ENCODE results near the gene CERK. TPM values are rescaled to one million over a fixed set of nuclear protein-coding genes. Genes with fewer than 3 reads are reported as not detected.

CERK gene
- total RNA-seq, 1 donor: 38.9 TPM

DNA sequence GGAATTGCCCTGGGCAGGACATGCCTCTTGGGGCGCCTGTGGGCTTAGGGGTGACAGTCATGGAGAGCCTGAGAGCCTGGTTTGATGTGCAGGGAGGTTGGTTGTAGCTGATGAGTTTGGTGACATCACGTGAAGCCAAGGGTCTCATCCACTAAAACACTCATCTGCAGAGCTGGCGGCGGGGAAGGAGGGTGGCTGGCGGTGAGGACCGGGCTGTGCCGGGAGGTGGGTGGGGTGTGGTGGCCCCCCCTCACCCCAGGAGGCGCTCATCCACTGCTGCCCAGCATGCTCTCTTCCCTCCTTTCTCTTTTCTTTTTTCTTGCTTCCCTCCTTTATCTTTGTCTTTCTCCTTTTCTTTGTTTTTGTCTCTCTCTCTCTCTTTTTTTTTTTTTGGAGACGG, 68.9 kb downstream of the CERK start:
- no peak for TF ChIP-seq CTCF (IDR thresholded peaks at IDR 0.05; ENCODE audit: insufficient read depth, low read depth, low read length)
- no peak overlapping the region for H3K4me3 ChIP-seq (ENCODE audit: low read depth, low read length)
- DNase-seq (ENCODE audit: low read depth): no peak

DNA sequence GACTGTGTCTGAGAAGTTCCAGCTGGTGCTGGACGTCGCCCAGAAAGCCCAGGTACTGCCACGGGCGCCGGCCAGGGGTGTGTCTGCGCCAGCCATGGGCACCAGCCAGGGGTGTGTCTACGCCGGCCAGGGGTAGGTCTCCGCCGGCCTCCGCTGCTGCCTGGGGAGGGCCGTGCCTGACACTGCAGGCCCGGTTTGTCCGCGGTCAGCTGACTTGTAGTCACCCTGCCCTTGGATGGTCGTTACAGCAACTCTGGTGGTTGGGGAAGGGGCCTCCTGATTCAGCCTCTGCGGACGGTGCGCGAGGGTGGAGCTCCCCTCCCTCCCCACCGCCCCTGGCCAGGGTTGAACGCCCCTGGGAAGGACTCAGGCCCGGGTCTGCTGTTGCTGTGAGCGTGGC, 69.9 kb downstream of the CERK start:
- TF ChIP-seq CTCF (IDR thresholded peaks at IDR 0.05; ENCODE audit: insufficient read depth, low read depth, low read length): no peak
- H3K4me3 ChIP-seq (ENCODE audit: low read depth, low read length): no peak overlapping the region
- no peak for DNase-seq (ENCODE audit: low read depth)

- no peak for DNase-seq (ENCODE audit: low read depth)
- TF ChIP-seq CTCF (IDR thresholded peaks at IDR 0.05; ENCODE audit: insufficient read depth, low read depth, low read length): no peak
- no peak overlapping the region for H3K4me3 ChIP-seq (ENCODE audit: low read depth, low read length)
Measured at GRCh38 chr22:46667245-46667623, 70.8 kb downstream of the CERK start.

GRCh38 chr22:46666577-46667244, 71.3 kb downstream of the CERK start:
- DNase-seq (ENCODE audit: low read depth): no peak
- no peak for TF ChIP-seq CTCF (IDR thresholded peaks at IDR 0.05; ENCODE audit: insufficient read depth, low read depth, low read length)
- no peak overlapping the region for H3K4me3 ChIP-seq (ENCODE audit: low read depth, low read length)

DNA sequence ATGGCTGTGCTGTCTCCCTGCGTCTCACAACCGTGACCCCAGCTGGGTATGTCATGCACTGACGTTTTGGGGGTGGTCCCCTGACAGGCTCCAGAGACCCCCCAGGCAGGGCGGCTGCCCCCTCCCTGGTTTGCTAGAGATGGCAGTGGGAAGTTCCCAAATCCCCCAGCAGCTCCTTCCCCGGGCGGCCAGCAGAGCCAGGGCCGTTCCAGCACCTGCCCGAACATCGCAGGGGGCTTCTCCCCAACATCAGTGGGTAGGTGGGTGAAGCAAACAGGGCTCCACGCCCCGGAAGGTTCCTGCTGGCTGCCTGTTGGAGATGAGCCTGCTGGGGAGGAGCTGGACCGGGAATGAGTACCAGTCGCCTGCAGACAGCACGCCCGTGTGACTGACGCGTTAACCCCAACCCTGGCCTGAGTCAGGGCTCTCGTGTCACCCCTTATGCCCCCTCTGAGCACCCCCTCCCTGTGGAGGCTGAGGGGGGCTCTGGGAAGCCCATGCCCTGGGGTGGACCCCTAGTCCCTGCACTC, 72.2 kb downstream of the CERK start:
- TF ChIP-seq CTCF (IDR thresholded peaks at IDR 0.05; ENCODE audit: insufficient read depth, low read depth, low read length): no peak
- no peak for DNase-seq (ENCODE audit: low read depth)
- no peak overlapping the region for H3K4me3 ChIP-seq (ENCODE audit: low read depth, low read length)

GRCh38 chr22:46665151-46665695, 72.8 kb downstream of the CERK start:
- no peak for DNase-seq (ENCODE audit: low read depth)

More at GRCh38 chr22:46665151-46665695, 72.8 kb downstream of the CERK start:
- no peak for TF ChIP-seq CTCF (IDR thresholded peaks at IDR 0.05; ENCODE audit: insufficient read depth, low read depth, low read length)
- H3K4me3 ChIP-seq (ENCODE audit: low read depth, low read length): no peak overlapping the region

Measured in fibroblast of villous mesenchyme (primary cell).